HEK293T (cell line): ENCODE results near the gene RNU1-4.
"Not testable (repeated sequence)": the region's sequence is repeated elsewhere in the genome, so short reads cannot be mapped to it uniquely, and the experiment has no call there.

Source experiments
- ARNT ChIP-seq: fragments of 450-650 bp; IDR thresholded peaks from 2 replicates; pipeline ENCODE4 v1.6.1; 2017; ENCODE audit warnings: mild to moderate bottlenecking
- BHLHE40 ChIP-seq: fragments of 450-650 bp; IDR thresholded peaks from 2 replicates; pipeline ENCODE4 v1.6.1; 2016; ENCODE audit warnings: mild to moderate bottlenecking, moderate library complexity, borderline replicate concordance
- CTBP1 ChIP-seq: fragments of 450-650 bp; IDR thresholded peaks from 2 replicates; pipeline ENCODE4 v1.6.1; 2016; ENCODE audit warnings: borderline replicate concordance
- FOXA1 ChIP-seq: fragments of 450-650 bp; IDR thresholded peaks from 2 replicates; pipeline ENCODE4 v1.6.1; 2016; ENCODE audit warnings: mild to moderate bottlenecking
- FOXK2 ChIP-seq: fragments of 450-650 bp; IDR thresholded peaks from 2 replicates; pipeline ENCODE4 v1.6.1; 2016; ENCODE audit warnings: mild to moderate bottlenecking
- FOXM1 ChIP-seq: fragments of 450-650 bp; IDR thresholded peaks from 2 replicates; pipeline ENCODE4 v1.6.1; 2017; ENCODE audit warnings: mild to moderate bottlenecking, borderline replicate concordance
- HDGF ChIP-seq: fragments of 450-650 bp; IDR thresholded peaks from 2 replicates; pipeline ENCODE4 v1.6.1; 2017; ENCODE audit warnings: antibody characterized with exemption, borderline replicate concordance
- L3MBTL2 ChIP-seq: fragments of 450-650 bp; conservative IDR thresholded peaks from 2 replicates; pipeline ENCODE4 v1.6.1; 2016; ENCODE audit warnings: mild to moderate bottlenecking
- SP1 ChIP-seq: fragments of 450-650 bp; IDR thresholded peaks from 2 replicates; pipeline ENCODE4 v1.6.1; 2017
- TARDBP ChIP-seq: fragments of 450-650 bp; IDR thresholded peaks from 2 replicates; pipeline ENCODE4 v1.6.1; 2016

- TF ChIP-seq L3MBTL2, CTBP1, BHLHE40, HDGF, SP1, ARNT, FOXK2, FOXA1, FOXM1, TARDBP: not testable (repeated sequence)
These were observed 14.7 kb upstream of the RNU1-4 start for GRCh38 chr1:16725439-16726245.
